GM12878 (cell line): ENCODE results near the gene LSMEM2.

Experiments
- BHLHE40 ChIP-seq, 2 experiments: fragments of 450-650 bp in 1 of 2; IDR thresholded peaks; 2 replicates each; pipeline ENCODE4 v1.6.1; 2011 to 2017; ENCODE audit warnings: low read depth in 2 of 2, borderline replicate concordance in 1 of 2, improper control_type of control experiment in 1 of 2, low read length in 1 of 2, mild to moderate bottlenecking in 1 of 2
- CTCF ChIP-seq, 3 experiments: IDR thresholded peaks in 2 of 3; conservative IDR thresholded peaks in 1 of 3; 2 replicates each; pipeline ENCODE4 v1.5.1; 2011; ENCODE audit warnings: low read depth in 3 of 3, low read length in 3 of 3, mild to moderate bottlenecking in 3 of 3, control low read depth in 2 of 3, moderate library complexity in 2 of 3, inconsistent platforms in 1 of 3, mixed read lengths in 1 of 3; ENCODE audit not compliant: control insufficient read depth in 2 of 3, insufficient read depth in 1 of 3; ENCODE audit errors: extremely low read depth in 1 of 3
- IKZF1 ChIP-seq: fragments of 450-650 bp; conservative IDR thresholded peaks from 2 replicates; pipeline ENCODE4 v1.6.1; 2017; ENCODE audit warnings: antibody characterized with exemption, mild to moderate bottlenecking
- MTA3 ChIP-seq: IDR thresholded peaks from 2 replicates; pipeline ENCODE4 v1.6.1; 2012; ENCODE audit warnings: low read length, inconsistent platforms, borderline replicate concordance
- NBN ChIP-seq: fragments of 450-650 bp; IDR thresholded peaks from 2 replicates; pipeline ENCODE4 v1.6.1; 2016
- POLR2A ChIP-seq: IDR thresholded peaks from 2 replicates; pipeline ENCODE4 v1.6.1; 2011; ENCODE audit warnings: low read depth, mild to moderate bottlenecking, low read length
- REST ChIP-seq: IDR thresholded peaks from 2 replicates; pipeline ENCODE4 v1.6.1; 2012; ENCODE audit warnings: mild to moderate bottlenecking, low read depth, low read length
- USF2 ChIP-seq: IDR thresholded peaks from 2 replicates; pipeline ENCODE4 v1.6.1; 2011; ENCODE audit warnings: low read depth, low read length, improper control_type of control experiment, borderline replicate concordance
- TF ChIP-seq, protein P1 (sequence below): fragments of 450-650 bp; IDR thresholded peaks from 2 replicates; pipeline ENCODE4 v1.6.1; 2017; ENCODE audit warnings: mild to moderate bottlenecking

DNA sequence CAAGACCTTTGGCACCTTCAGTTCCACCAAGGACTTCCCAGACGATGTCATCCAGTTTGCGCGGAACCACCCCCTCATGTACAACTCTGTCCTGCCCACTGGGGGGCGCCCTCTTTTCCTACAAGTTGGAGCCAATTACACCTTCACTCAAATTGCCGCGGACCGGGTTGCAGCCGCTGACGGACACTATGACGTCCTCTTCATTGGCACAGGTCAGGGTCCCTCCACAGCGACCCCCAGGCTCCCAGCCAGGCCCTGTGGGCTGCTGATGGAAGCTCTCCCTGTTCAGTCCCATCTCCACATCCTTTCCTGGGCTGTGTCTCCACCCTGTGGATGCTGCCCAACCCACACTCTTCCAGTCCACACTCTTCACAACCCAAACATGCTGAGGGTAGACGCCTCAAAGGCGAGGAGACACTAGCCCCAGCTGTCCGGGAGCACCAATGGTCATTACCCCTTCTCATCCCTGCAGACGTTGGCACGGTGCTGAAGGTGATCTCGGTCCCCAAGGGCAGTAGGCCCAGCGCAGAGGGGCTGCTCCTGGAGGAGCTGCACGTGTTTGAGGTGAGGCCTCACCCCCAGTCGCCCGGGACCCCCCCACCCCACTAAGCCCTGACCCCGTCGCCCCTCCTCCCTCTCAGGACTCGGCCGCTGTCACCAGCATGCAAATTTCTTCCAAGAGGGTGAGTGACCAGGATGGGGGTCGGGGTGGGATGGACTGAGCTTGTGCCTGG is 4.3 kb upstream of the LSMEM2 start:
- TF ChIP-seq USF2 = no peak
- TF ChIP-seq, protein P1, sequence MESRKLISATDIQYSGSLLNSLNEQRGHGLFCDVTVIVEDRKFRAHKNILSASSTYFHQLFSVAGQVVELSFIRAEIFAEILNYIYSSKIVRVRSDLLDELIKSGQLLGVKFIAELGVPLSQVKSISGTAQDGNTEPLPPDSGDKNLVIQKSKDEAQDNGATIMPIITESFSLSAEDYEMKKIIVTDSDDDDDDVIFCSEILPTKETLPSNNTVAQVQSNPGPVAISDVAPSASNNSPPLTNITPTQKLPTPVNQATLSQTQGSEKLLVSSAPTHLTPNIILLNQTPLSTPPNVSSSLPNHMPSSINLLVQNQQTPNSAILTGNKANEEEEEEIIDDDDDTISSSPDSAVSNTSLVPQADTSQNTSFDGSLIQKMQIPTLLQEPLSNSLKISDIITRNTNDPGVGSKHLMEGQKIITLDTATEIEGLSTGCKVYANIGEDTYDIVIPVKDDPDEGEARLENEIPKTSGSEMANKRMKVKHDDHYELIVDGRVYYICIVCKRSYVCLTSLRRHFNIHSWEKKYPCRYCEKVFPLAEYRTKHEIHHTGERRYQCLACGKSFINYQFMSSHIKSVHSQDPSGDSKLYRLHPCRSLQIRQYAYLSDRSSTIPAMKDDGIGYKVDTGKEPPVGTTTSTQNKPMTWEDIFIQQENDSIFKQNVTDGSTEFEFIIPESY = no peak
- no peak for TF ChIP-seq REST
- no peak; the same call in 1 of the 2 replicates for TF ChIP-seq IKZF1
- TF ChIP-seq POLR2A = no peak
- TF ChIP-seq NBN = no peak
- no peak for TF ChIP-seq BHLHE40 (IDR thresholded peaks at IDR 0.05; ENCODE audit: borderline replicate concordance in 1 of 2, low read depth in 2 of 2, low read length in 1 of 2)
- peak; percentile 70 to 80 (median 77) for TF ChIP-seq CTCF (IDR thresholded peaks at IDR 0.05 in 2 of 3, conservative IDR thresholded peaks at IDR 0.05 in 1 of 3; ENCODE audit: control insufficient read depth in 2 of 3, extremely low read depth in 1 of 3, insufficient read depth in 1 of 3, low read depth in 3 of 3, low read length in 3 of 3)
- TF ChIP-seq MTA3 = no peak
